Endothelial cell (in vitro differentiated cells): ENCODE data around the gene KCNMB2. TPM values are rescaled to one million over a fixed set of nuclear protein-coding genes. Genes with fewer than 3 reads are reported as not detected.

Source experiments
- DNase-seq: peaks from one replicate; pipeline ENCODE4 v3.0.0; 2021; ENCODE audit warnings: low spot score
- H3K27ac Mint-ChIP-seq: one replicate; pipeline ENCODE4 v1.8.0; 2021; ENCODE audit warnings: mixed read lengths, inconsistent platforms; ENCODE audit not compliant: unreplicated experiment
- H3K27me3 Mint-ChIP-seq: one replicate; pipeline ENCODE4 v1.8.0; 2021; ENCODE audit warnings: mild to moderate bottlenecking, moderate library complexity, mixed read lengths, inconsistent platforms; ENCODE audit not compliant: unreplicated experiment
- H3K36me3 Mint-ChIP-seq: one replicate; pipeline ENCODE4 v1.8.0; 2021; ENCODE audit warnings: mild to moderate bottlenecking, low read depth, mixed read lengths, inconsistent platforms; ENCODE audit not compliant: unreplicated experiment
- H3K4me1 Mint-ChIP-seq: one replicate; pipeline ENCODE4 v1.8.0; 2021; ENCODE audit warnings: mild to moderate bottlenecking, mixed read lengths, inconsistent platforms; ENCODE audit not compliant: unreplicated experiment
- H3K4me3 Mint-ChIP-seq: one replicate; pipeline ENCODE4 v1.8.0; 2021; ENCODE audit warnings: mild to moderate bottlenecking, mixed read lengths, inconsistent platforms; ENCODE audit not compliant: unreplicated experiment
- H3K9me3 Mint-ChIP-seq: one replicate; pipeline ENCODE4 v1.8.0; 2021; ENCODE audit warnings: mixed read lengths, inconsistent platforms; ENCODE audit not compliant: unreplicated experiment
- total RNA-seq: library from RNA; stranded (reverse); fragmentation: NEBNext Ultra II Directional; extraction: Animal tissue kit (Norgen Biotek cat#: 25700); gene quantifications from one replicate; pipeline ENCODE4 v1.2.1, GENCODE V29; 2021; ENCODE audit not compliant: unreplicated experiment
- TF ChIP-seq, protein P1 (sequence below): fragments of 200-600 bp; sonication (generic); IDR thresholded peaks from one replicate; pipeline ENCODE4 v1.5.0; 2021; ENCODE audit warnings: antibody characterized with exemption; ENCODE audit not compliant: unreplicated experiment

Gene KCNMB2
- total RNA-seq, 1 donor from 2014 or later, result not detected

- no peaks in the 10 kb centered on the region for H3K9me3 Mint-ChIP-seq
- peaks cover 2% of the 10 kb centered on the region for H3K27me3 Mint-ChIP-seq
Observed at GRCh38 chr3:178680489-178680888, 144.3 kb downstream of the KCNMB2 start.

GRCh38 chr3:178684881-178685590, 148.8 kb downstream of the KCNMB2 start:
- H3K4me1 Mint-ChIP-seq, result no peaks in the 10 kb centered on the region
- no peaks in the 10 kb centered on the region for H3K27me3 Mint-ChIP-seq
- no peak overlapping the region for H3K27ac Mint-ChIP-seq
- no peak overlapping the region for H3K4me3 Mint-ChIP-seq
- H3K36me3 Mint-ChIP-seq, result no peaks in the 10 kb centered on the region
- TF ChIP-seq, protein P1, sequence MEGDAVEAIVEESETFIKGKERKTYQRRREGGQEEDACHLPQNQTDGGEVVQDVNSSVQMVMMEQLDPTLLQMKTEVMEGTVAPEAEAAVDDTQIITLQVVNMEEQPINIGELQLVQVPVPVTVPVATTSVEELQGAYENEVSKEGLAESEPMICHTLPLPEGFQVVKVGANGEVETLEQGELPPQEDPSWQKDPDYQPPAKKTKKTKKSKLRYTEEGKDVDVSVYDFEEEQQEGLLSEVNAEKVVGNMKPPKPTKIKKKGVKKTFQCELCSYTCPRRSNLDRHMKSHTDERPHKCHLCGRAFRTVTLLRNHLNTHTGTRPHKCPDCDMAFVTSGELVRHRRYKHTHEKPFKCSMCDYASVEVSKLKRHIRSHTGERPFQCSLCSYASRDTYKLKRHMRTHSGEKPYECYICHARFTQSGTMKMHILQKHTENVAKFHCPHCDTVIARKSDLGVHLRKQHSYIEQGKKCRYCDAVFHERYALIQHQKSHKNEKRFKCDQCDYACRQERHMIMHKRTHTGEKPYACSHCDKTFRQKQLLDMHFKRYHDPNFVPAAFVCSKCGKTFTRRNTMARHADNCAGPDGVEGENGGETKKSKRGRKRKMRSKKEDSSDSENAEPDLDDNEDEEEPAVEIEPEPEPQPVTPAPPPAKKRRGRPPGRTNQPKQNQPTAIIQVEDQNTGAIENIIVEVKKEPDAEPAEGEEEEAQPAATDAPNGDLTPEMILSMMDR, result no peak
- H3K9me3 Mint-ChIP-seq, result no peaks in the 10 kb centered on the region
- peak; percentile 37 for DNase-seq

More at GRCh38 chr3:178680489-178680888, 144.3 kb downstream of the KCNMB2 start:
- TF ChIP-seq, protein P1, result no peak
- no peak overlapping the region for H3K27ac Mint-ChIP-seq
- no peak for DNase-seq
- no peak overlapping the region for H3K4me3 Mint-ChIP-seq
- H3K4me1 Mint-ChIP-seq, result peaks cover 13% of the 10 kb centered on the region
- H3K36me3 Mint-ChIP-seq, result no peaks in the 10 kb centered on the region

GRCh38 chr3:178685591-178685906, 149.3 kb downstream of the KCNMB2 start:
- no peaks in the 10 kb centered on the region for H3K4me1 Mint-ChIP-seq
- TF ChIP-seq, protein P1, result no peak
- no peaks in the 10 kb centered on the region for H3K9me3 Mint-ChIP-seq
- DNase-seq, result no peak
- H3K27ac Mint-ChIP-seq, result no peak overlapping the region
- H3K27me3 Mint-ChIP-seq, result no peaks in the 10 kb centered on the region
- no peak overlapping the region for H3K4me3 Mint-ChIP-seq
- H3K36me3 Mint-ChIP-seq, result no peaks in the 10 kb centered on the region

DNA sequence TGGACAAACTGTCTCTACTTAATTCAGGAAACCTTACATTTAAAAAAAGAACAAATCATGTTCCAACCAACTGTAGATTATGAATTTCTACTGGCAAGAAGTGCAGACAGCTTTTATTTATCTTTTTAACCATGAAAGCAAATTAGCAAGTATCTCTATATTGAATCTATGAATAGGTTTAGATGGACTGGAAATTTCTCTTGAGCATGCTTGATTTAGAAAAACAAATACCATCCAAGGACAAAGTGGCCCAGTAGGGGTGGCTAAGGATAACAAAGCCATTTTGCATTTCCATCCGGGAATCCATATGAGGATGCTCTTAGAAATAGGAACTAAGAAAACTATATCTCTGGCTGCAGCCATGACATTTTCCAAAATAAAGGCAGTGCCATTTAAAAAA, 150.6 kb downstream of the KCNMB2 start:
- Mint-ChIP-seq H3K4me1 (no peaks in the 10 kb centered on the region), H3K36me3 (no peaks in the 10 kb centered on the region), H3K27ac (no peak overlapping the region)

GRCh38 chr3:178690571-178690970, 154.3 kb downstream of the KCNMB2 start:
- TF ChIP-seq, protein P1, result no peak
- H3K27ac Mint-ChIP-seq, result no peak overlapping the region
- DNase-seq, result no peak
- peaks cover 3% of the 10 kb centered on the region for H3K9me3 Mint-ChIP-seq
- H3K4me3 Mint-ChIP-seq, result no peak overlapping the region
- H3K36me3 Mint-ChIP-seq, result no peaks in the 10 kb centered on the region
- H3K27me3 Mint-ChIP-seq, result no peaks in the 10 kb centered on the region
- H3K4me1 Mint-ChIP-seq, result no peaks in the 10 kb centered on the region

More for the DNA sequence above, 150.6 kb downstream of the KCNMB2 start:
- TF ChIP-seq, protein P1, result no peak
- Mint-ChIP-seq H3K9me3 (no peaks in the 10 kb centered on the region), H3K4me3 (no peak overlapping the region), H3K27me3 (no peaks in the 10 kb centered on the region)
- DNase-seq, result no peak
